NCI-H1694 (cell line): ENCODE results near the gene RESF1.

Experiments
- DNase-seq: peaks from one replicate; lab custom pipeline; 2025; lab: John Stamatoyannopoulos, UW

RESF1 gene

GRCh38 chr12:31961137-31961536, 1.9 kb downstream of the RESF1 start:
- no peak for DNase-seq

- DNase-seq = no peak
These were observed 2.9 kb downstream of the RESF1 start for GRCh38 chr12:31962076-31962475.

- no peak for DNase-seq
These were observed 5.1 kb downstream of the RESF1 start for GRCh38 chr12:31964280-31964679.

- DNase-seq = no peak
These were observed 5.9 kb downstream of the RESF1 start for GRCh38 chr12:31965090-31965489.

DNA sequence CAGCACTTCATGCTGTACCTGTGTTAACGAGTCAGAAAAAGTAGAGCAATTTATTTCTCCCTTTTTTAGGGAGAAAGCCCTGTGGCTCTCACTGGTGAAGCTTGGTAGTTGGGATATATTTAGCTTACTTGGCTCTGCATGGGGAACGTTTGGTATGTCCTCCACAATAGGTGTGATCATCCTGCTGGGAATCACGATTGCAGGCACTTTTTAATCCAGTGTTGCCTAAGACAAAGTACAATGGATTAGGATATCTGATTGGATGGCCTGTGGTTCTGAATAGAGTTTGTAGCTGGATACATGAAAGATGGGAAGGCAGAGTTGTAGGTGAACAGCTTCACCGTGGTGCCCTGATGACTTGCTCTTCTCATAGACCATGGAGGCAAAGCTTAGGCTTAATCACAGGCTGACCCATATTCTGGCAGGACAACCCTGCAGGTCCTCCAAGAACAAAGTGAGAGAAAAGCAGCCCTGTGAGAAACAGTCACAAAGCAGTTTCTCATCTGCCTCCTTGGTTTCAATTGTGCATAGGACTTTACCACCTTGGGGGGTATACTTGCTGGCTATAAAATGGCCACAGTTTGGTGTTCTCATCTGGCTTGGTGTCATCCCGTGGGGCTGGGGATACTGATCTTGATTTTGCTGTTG, 7.5 kb downstream of the RESF1 start:
- no peak for DNase-seq

DNA sequence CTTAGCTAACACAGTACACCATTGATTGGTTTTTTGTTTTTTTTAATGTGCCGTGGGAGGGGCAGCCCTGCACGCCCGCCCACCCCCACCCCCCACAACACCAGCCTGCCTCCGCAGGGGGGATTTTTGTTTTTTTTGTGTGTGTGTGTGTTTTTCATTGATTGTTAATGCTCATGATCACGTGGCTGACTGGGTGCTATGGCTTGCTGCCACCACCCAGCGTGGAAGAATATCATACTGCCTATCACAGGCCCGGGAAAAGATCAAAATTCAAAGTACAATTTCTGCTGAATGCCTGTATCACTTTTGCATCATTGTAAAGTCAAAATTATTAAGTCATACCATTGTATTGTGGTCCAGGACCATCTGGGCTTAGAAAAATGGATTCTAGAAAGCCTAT, 8.3 kb downstream of the RESF1 start:
- no peak for DNase-seq

GRCh38 chr12:31970199-31970598, 11.0 kb downstream of the RESF1 start:
- no peak for DNase-seq

- no peak for DNase-seq
These were observed 14.6 kb downstream of the RESF1 start for GRCh38 chr12:31973818-31974217.

DNA sequence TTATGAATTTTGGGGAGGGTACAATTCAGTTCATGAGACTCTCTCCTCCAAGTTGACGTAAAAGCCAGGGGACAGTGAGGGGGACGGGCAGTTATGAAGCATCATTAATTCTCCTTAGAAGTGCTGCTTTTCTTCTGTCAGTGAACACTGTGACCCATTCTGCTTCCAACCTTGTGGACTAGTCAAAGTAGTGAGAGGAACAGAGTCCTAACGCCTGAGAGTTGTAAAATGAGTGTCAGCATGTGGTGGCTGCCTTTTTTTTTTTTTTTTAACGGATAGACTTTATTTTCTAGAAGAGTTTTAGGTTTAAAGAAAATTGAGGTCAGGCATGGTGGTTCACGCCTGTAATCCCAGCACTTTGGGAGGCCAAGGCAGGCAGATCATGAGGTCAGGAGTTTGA, 15.5 kb downstream of the RESF1 start:
- no peak for DNase-seq

DNA sequence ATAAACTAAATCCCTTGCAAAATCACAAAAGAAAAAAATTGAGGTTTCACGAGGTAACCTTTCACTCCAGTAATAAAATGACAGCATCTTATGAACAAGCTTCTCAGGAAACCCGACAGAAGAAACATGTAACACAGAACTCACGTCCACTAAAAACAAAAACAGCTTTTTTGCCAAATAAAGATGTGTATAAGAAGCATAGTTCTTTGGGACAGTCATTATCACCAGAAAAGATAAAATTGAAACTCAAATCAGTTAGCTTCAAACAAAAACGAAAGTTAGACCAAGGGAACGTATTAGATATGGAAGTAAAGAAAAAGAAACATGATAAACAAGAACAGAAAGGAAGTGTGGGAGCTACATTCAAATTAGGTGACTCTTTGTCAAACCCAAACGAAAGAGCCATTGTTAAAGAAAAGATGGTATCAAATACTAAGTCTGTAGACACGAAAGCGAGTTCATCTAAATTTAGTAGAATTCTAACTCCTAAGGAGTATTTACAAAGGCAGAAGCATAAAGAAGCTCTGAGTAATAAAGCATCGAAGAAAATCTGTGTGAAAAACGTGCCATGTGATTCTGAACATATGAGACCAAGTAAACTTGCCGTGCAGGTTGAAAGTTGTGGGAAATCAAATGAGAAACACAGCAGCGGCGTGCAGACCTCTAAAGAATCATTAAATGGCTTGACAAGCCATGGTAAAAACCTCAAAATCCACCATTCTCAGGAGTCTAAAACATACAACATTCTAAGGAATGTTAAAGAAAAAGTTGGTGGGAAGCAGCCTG, 25.8 kb downstream of the RESF1 start:
- DNase-seq = no peak

- DNase-seq = no peak
These were observed 26.6 kb downstream of the RESF1 start for GRCh38 chr12:31985832-31986231.

- DNase-seq = no peak
These were observed 30.6 kb downstream of the RESF1 start for GRCh38 chr12:31989571-31990362.

GRCh38 chr12:31991146-31991545, 31.9 kb downstream of the RESF1 start:
- no peak for DNase-seq

DNA sequence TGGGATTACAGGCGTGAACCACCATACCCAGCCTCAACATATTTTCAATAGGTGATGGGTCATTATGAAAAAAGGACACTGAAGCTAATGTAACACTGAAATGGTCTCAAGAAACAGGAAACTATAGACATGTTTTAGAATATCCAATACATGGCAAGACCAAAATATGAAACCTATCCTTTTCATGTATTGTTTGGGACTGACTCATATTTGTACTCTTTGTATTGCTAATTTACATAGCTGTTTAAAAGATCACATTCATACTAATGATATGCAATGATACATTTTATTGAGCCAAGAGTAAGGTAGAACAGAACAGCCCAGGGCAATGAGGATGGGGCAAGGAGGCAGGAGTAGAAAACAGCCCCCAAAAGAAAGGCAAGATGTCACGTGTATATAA, 32.6 kb downstream of the RESF1 start:
- no peak for DNase-seq

DNA sequence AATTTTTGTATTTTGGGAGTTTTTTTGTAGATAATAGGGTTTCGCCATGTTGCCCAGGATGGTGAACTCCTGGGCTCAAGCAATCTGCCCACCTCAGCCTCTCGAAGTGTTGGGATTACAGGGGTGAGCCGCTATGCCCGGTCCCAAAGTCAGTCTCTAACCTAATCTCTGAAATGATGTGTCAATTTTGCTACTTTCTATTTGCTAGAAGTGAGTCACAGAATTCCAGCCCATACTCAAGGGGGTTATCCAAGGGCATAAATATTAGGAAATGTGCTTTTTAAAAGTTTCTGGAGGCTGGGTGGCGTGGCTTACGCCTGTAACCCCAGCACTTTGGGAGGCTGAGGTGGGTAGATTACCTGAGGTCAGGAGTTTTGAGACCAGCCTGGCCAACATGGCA, 40.5 kb downstream of the RESF1 start:
- DNase-seq = no peak

DNA sequence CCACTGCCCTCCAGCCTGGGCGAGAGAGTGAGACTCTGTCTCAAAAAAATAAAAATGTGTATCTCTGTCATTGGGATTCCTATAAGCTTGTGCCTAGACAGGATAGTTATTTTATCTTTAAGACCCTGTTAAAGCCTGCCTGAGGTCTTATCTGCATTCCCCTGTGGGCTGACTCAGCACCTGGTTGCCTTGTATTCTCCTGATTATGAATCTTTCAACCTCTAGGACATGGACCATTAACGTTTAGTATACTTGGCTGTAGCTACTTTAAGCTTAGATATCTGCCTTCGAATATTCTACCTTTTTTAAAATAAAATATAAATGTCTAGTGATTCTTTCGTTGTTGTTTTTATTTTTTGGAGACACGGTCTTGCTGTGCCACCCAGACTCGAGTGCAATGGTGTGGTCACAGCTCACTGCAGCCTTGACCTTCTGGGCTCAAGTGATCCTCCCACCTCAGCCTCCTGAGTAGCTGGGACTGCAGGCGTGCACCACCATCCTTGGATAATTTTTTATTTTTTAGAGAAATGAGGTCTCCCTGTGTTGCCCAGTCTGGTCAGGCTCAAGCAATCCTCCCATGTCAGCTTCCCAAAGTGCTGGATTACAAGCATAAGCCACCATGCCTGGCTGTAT, 41.3 kb downstream of the RESF1 start:
- no peak for DNase-seq

- no peak for DNase-seq
These were observed 43.8 kb downstream of the RESF1 start for GRCh38 chr12:32002848-32003493.

GRCh38 chr12:32003654-32004053, 44.4 kb downstream of the RESF1 start:
- DNase-seq = no peak

GRCh38 chr12:32005496-32006125, 46.4 kb downstream of the RESF1 start:
- DNase-seq = no peak
